HG03025 (cell line): Measurements from ENCODE around the gene ERFL.
"Not testable (repeated sequence)": the region's sequence is repeated elsewhere in the genome, so short reads cannot be mapped to it uniquely, and the experiment has no call there.

Experiments used
- ATAC-seq: cut with Tn5 transposase; IDR thresholded peaks from one replicate; pipeline ENCODE4 v1.9.1; 2021; ENCODE audit warnings: mild to moderate bottlenecking, moderate library complexity; ENCODE audit not compliant: unreplicated experiment, low FRiP score

The ERFL gene

GRCh38 chr19:41880329-41880708, 47.9 kb downstream of the ERFL start:
- no peak for ATAC-seq

- no peak for ATAC-seq
Observed at GRCh38 chr19:41879670-41880328, 48.5 kb downstream of the ERFL start.

- no peak for ATAC-seq
Observed at GRCh38 chr19:41879080-41879479, 49.2 kb downstream of the ERFL start.

- ATAC-seq = no peak
Observed at GRCh38 chr19:41877916-41878905, 50.0 kb downstream of the ERFL start.

GRCh38 chr19:41876847-41877832, 51.1 kb downstream of the ERFL start, which contains the start of gene CD79A:
Gene CD79A (plus strand): TSS chr19:41877279. CDS start chr19:41877305, 26 bp downstream.
- ATAC-seq = no peak

GRCh38 chr19:41875973-41876372, 52.3 kb downstream of the ERFL start:
- ATAC-seq = not testable (repeated sequence)

- no peak for ATAC-seq
Observed at GRCh38 chr19:41872775-41873647, 55.2 kb downstream of the ERFL start.

GRCh38 chr19:41872384-41872774, 55.9 kb downstream of the ERFL start:
- ATAC-seq = no peak

- no peak for ATAC-seq
Observed at GRCh38 chr19:41871573-41872383, 56.5 kb downstream of the ERFL start.

GRCh38 chr19:41870401-41870873, 57.8 kb downstream of the ERFL start:
- ATAC-seq = no peak

GRCh38 chr19:41869374-41869955, 58.8 kb downstream of the ERFL start:
- no peak for ATAC-seq

- no peak for ATAC-seq
Observed at GRCh38 chr19:41868989-41869300, 59.3 kb downstream of the ERFL start.

- ATAC-seq = no peak
Observed at GRCh38 chr19:41868120-41868988, 59.9 kb downstream of the ERFL start.

- ATAC-seq = no peak
Observed at GRCh38 chr19:41866284-41866683, 62.0 kb downstream of the ERFL start.

- no peak for ATAC-seq
Observed at GRCh38 chr19:41864374-41864773, 63.9 kb downstream of the ERFL start.

- no peak for ATAC-seq
Observed at GRCh38 chr19:41863209-41863931, 64.9 kb downstream of the ERFL start.
